LNCaP clone FGC (cell line): ENCODE results near the gene KAT5.
"Not testable (repeated sequence)": the region's sequence is repeated elsewhere in the genome, so short reads cannot be mapped to it uniquely, and the experiment has no call there.

Experiments used
- DNase-seq: peaks from one replicate; pipeline ENCODE4 v3.0.0-alpha.2; 2011; ENCODE audit warnings: low read depth
- H3K4me3 ChIP-seq: 2 replicates; pipeline ENCODE4 v1.5.1; 2011; ENCODE audit warnings: mild to moderate bottlenecking, low read depth, low read length, control low read depth
- CTCF ChIP-seq: IDR thresholded peaks from 2 replicates; pipeline ENCODE4 v1.5.1; 2012; ENCODE audit warnings: mild to moderate bottlenecking; ENCODE audit not compliant: control insufficient read depth, insufficient read depth; ENCODE audit errors: extremely low read depth

The KAT5 gene

GRCh38 chr11:65767406-65767805, 55.4 kb downstream of the KAT5 start:
- no peak overlapping the region for H3K4me3 ChIP-seq
- DNase-seq: no peak
- no peak for TF ChIP-seq CTCF

DNA sequence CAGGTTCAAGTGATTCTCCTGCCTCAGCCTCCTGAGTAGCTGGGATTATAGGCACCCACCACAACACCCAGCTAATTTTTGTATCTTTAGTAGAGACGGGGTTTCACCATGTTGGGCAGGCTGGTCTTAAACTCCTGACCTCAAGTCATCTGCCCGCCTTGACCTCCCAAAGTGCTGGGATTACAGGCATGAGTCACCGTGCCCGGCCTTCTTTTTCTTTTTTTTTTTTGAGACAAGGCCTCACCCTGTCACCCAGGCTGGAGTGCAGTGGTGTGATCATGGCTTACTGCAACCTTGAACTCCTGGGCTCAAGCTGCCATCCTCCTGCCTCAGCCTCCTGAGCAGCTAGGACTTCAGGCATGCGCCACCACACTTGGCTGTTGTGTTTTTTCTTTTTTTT, 55.8 kb downstream of the KAT5 start:
- not testable (repeated sequence) for DNase-seq, H3K4me3 ChIP-seq
